B cell (primary cell): ENCODE results near the gene PPARD. TPM values are rescaled to one million over a fixed set of nuclear protein-coding genes. Genes with fewer than 3 reads are reported as not detected.

Source experiments
- ATAC-seq: fragments of 200-7000 bp; cut with Tn5 transposase; one replicate; pipeline ENCODE4 v1.10.0; 2021; ENCODE audit warnings: low read depth, mild to moderate bottlenecking, moderate number of reproducible peaks, moderate library complexity
- CTCF ChIA-PET: fragments of 350-600 bp; sonication (Branson Sonifier 250); formaldehyde crosslinking; loops from one replicate; lab custom pipeline; 2021; ENCODE audit warnings: antibody characterized with exemption, inconsistent platforms; lab: Charles Lee
- POLR2A ChIA-PET: fragments of 350-600 bp; sonication (Branson Sonifier 250); formaldehyde crosslinking; loops from one replicate; lab custom pipeline; 2021; ENCODE audit warnings: antibody characterized with exemption; lab: Charles Lee
- DNase-seq: peaks from one replicate; pipeline ENCODE4 v3.0.0; 2013
- H2AFZ ChIP-seq: 2 replicates; pipeline ENCODE4 v1.6.1; 2012; ENCODE audit warnings: mild to moderate bottlenecking, low read depth, low read length; ENCODE audit not compliant: insufficient read depth, poor library complexity, severe bottlenecking
- H3K27ac ChIP-seq, 2 donors: 1 replicate in 1 of 2; 2 replicates in 1 of 2; pipeline ENCODE4 v1.5.1; 2012 to 2013; ENCODE audit warnings: low read length in 2 of 2, mild to moderate bottlenecking in 2 of 2, moderate library complexity in 1 of 2
- H3K27me3 ChIP-seq, 4 experiments: fragments of 200-600 bp in 1 of 4; sonication (generic) in 1 of 4; replicated peaks in 1 of 4; 1 replicate in 2 of 4; 2 replicates in 2 of 4; pipeline versions ENCODE4 v1.6.1 to v1.7.0; 2013 to 2016; ENCODE audit warnings: low read length in 3 of 4, mild to moderate bottlenecking in 2 of 4, mixed read lengths in 1 of 4, moderate library complexity in 1 of 4; ENCODE audit not compliant: insufficient read depth in 4 of 4, control insufficient read depth in 3 of 4; ENCODE audit errors: control extremely low read depth in 1 of 4
- H3K36me3 ChIP-seq, 2 experiments: replicated peaks in 1 of 2; 1 replicate in 1 of 2; 2 replicates in 1 of 2; pipeline versions ENCODE4 v1.6.1 to v1.7.1; 2013; ENCODE audit warnings: low read length in 1 of 2; ENCODE audit not compliant: insufficient read depth in 2 of 2, control insufficient read depth in 1 of 2; ENCODE audit errors: control extremely low read depth in 1 of 2, extremely low read depth in 1 of 2
- H3K4me1 ChIP-seq, 2 donors: fragments of 200-600 bp in 1 of 2; sonication (generic) in 1 of 2; 1 replicate in 1 of 2; 2 replicates in 1 of 2; pipeline versions ENCODE4 v1.5.1 to v1.6.1; 2013 to 2017; ENCODE audit warnings: low read length in 2 of 2; ENCODE audit not compliant: control insufficient read depth in 2 of 2, insufficient read depth in 2 of 2
- H3K4me2 ChIP-seq: replicated peaks from 2 replicates; pipeline ENCODE3; 2012; ENCODE audit warnings: mild to moderate bottlenecking, low read depth, low read length; ENCODE audit not compliant: poor library complexity, severe bottlenecking
- H3K4me3 ChIP-seq, 5 experiments: fragments of 200-600 bp in 1 of 5; sonication (generic) in 1 of 5; 1 replicate in 3 of 5; 2 replicates in 2 of 5; pipeline versions ENCODE4 v1.5.1 to v1.7.0; 2011 to 2016; ENCODE audit warnings: low read length in 4 of 5, mild to moderate bottlenecking in 4 of 5, low read depth in 2 of 5, control low read depth in 1 of 5, moderate library complexity in 1 of 5; ENCODE audit not compliant: insufficient read depth in 1 of 5; ENCODE audit errors: control extremely low read depth in 1 of 5, extremely low read depth in 1 of 5
- H3K79me2 ChIP-seq: fragments of 200-600 bp; sonication (generic); one replicate; pipeline ENCODE4 v1.6.0; 2016; ENCODE audit warnings: low read length; ENCODE audit not compliant: control insufficient read depth, insufficient read depth
- H3K9ac ChIP-seq: fragments of 200-600 bp; sonication (generic); 2 replicates; pipeline ENCODE4 v1.6.1; 2017; ENCODE audit warnings: mild to moderate bottlenecking, low read length, moderate library complexity
- H3K9me3 ChIP-seq, 3 donors: one replicate each; pipeline versions ENCODE4 v1.6.1 to v1.7.1; 2013; ENCODE audit warnings: low read length in 2 of 3; ENCODE audit not compliant: control insufficient read depth in 2 of 3, insufficient read depth in 1 of 3; ENCODE audit errors: control extremely low read depth in 1 of 3
- H4K20me1 ChIP-seq: 2 replicates; pipeline ENCODE4 v1.6.0; 2012; ENCODE audit warnings: mild to moderate bottlenecking, low read length; ENCODE audit not compliant: insufficient read depth, control insufficient read depth, poor library complexity, severe bottlenecking
- H3K27ac Mint-ChIP-seq: one replicate; pipeline ENCODE4 v1.8.0; 2021; ENCODE audit warnings: mixed read lengths
- H3K27me3 Mint-ChIP-seq: one replicate; pipeline ENCODE4 v1.8.0; 2021; ENCODE audit warnings: mixed read lengths
- H3K4me1 Mint-ChIP-seq: one replicate; pipeline ENCODE4 v1.8.0; 2021; ENCODE audit warnings: mixed read lengths
- H3K4me3 Mint-ChIP-seq: one replicate; pipeline ENCODE4 v1.8.0; 2021; ENCODE audit warnings: mixed read lengths
- H3K9me3 Mint-ChIP-seq: one replicate; pipeline ENCODE4 v1.8.0; 2022; ENCODE audit warnings: mixed read lengths; ENCODE audit not compliant: insufficient read depth
- EZH2 ChIP-seq: IDR thresholded peaks from 2 replicates; pipeline ENCODE4 v1.6.1; 2012; ENCODE audit warnings: borderline replicate concordance, low read depth, mild to moderate bottlenecking, moderate library complexity, low read length; ENCODE audit not compliant: insufficient read depth, poor library complexity, severe bottlenecking
- WGBS: methylation state at CpG from one replicate; pipeline ENCODE4 v1.1.5; 2013; ENCODE audit warnings: missing lambda C conversion rate; ENCODE audit not compliant: insufficient coverage; 5-methylcytosine and 5-hydroxymethylcytosine counted together
- intact Hi-C: fragments of 100-400 bp; cut with micrococcal nuclease; formaldehyde crosslinking; loops from one replicate; pipeline ENCODE4 v1.10.0; 2022
- polyA plus RNA-seq: library from polyadenylated mRNA; depleted of rRNA; stranded (reverse); fragments of >200 nt; gene quantifications from 2 replicates; pipeline ENCODE4 v1.2.3, GENCODE V29; 2012
- total RNA-seq, 2 donors: library from RNA; stranded (reverse); fragments of 120-200 nt in 1 of 2; gene quantifications; 1 replicate in 1 of 2; 2 replicates in 1 of 2; pipeline versions ENCODE4 v1.2.3 to v1.2.4, GENCODE V29; 2013 to 2022
- TF ChIP-seq, protein P1 (sequence below): fragments of 200-600 bp; IDR thresholded peaks from one replicate; pipeline ENCODE4 v1.8.0; 2022; ENCODE audit warnings: antibody characterized with exemption, mild to moderate bottlenecking

PPARD gene
- total and polyA plus RNA-seq, 2 donors (not counting 1 experiment from before 2014, with no cell fraction given): 37.9 to 38.9 TPM

DNA sequence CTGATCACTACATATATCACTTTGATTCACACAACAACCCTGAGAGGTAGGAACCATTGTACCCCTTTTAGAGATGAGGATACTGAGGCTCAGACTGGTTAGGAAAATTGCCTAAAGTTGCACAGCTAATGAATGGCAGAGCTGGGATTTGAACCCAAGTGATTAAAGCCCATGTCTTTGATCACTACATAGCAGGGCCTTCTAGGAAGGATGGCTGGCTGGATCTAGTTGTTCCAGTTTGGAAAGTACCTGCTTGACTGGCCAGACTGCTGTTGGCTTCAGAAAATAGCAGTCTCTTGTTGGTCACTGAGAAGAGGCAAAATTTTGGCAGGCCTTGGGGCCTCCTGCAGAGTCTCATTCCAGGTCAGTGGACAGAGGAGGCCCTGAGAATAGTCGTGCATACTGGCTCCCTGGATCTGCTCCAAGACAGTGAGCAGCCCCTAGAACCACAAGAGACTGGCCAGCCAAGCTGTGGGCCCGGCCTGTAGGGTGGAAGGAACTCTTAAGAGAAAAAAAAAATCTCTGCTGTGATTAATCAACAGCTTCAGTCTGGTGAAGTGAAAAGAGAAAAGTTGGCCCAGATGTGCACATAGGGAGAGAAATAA lies 17.5 kb downstream of the PPARD start:
- Mint-ChIP-seq H3K27ac (no peak overlapping the region), H3K9me3 (no peaks in the 10 kb centered on the region), H3K4me3 (no peak overlapping the region), H3K27me3 (no peaks in the 10 kb centered on the region), H3K4me1 (peaks cover 56% of the 10 kb centered on the region)
- ATAC-seq: no peak
- ChIA-PET CTCF (no interaction called here), POLR2A (no interaction called here)
- Histone ChIP-seq H3K27me3 (no peaks in the 10 kb centered on the region), H3K9me3 (no peaks in the 10 kb centered on the region), H3K9ac (no peak overlapping the region), H4K20me1 (peaks cover 74% of the 10 kb centered on the region), H3K4me2 (no peak overlapping the region), H3K4me1 (peaks cover 0 to 12% of the 10 kb centered on the region in 2 donors), H3K4me3 (no peak overlapping the region), H3K36me3 (peaks cover 2 to 34% of the 10 kb centered on the region in 2 experiments), H2AFZ (no peak overlapping the region), H3K27ac (no peak overlapping the region), H3K79me2 (peaks cover 88% of the 10 kb centered on the region)
- TF ChIP-seq EZH2: no peak
- TF ChIP-seq, protein P1, sequence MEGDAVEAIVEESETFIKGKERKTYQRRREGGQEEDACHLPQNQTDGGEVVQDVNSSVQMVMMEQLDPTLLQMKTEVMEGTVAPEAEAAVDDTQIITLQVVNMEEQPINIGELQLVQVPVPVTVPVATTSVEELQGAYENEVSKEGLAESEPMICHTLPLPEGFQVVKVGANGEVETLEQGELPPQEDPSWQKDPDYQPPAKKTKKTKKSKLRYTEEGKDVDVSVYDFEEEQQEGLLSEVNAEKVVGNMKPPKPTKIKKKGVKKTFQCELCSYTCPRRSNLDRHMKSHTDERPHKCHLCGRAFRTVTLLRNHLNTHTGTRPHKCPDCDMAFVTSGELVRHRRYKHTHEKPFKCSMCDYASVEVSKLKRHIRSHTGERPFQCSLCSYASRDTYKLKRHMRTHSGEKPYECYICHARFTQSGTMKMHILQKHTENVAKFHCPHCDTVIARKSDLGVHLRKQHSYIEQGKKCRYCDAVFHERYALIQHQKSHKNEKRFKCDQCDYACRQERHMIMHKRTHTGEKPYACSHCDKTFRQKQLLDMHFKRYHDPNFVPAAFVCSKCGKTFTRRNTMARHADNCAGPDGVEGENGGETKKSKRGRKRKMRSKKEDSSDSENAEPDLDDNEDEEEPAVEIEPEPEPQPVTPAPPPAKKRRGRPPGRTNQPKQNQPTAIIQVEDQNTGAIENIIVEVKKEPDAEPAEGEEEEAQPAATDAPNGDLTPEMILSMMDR: no peak
- intact Hi-C loops: no loop called here
- WGBS: 67% methylated on average over 1 of the region's 2 CpGs
- no peak for DNase-seq

- Histone ChIP-seq H3K27ac (no peak overlapping the region), H2AFZ (no peak overlapping the region), H3K4me3 (no peak overlapping the region), H3K4me1 (peaks cover 0 to 7% of the 10 kb centered on the region in 2 donors), H3K9ac (no peak overlapping the region), H3K79me2 (peaks cover 86% of the 10 kb centered on the region), H3K4me2 (no peak overlapping the region), H3K9me3 (no peaks in the 10 kb centered on the region), H3K36me3 (peaks cover 2 to 32% of the 10 kb centered on the region in 2 experiments), H4K20me1 (peaks cover 71% of the 10 kb centered on the region), H3K27me3 (no peaks in the 10 kb centered on the region)
- DNase-seq (no peak), ATAC-seq (no peak)
- Mint-ChIP-seq H3K9me3 (no peaks in the 10 kb centered on the region), H3K27me3 (no peaks in the 10 kb centered on the region), H3K4me3 (no peak overlapping the region), H3K4me1 (peaks cover 55% of the 10 kb centered on the region), H3K27ac (no peak overlapping the region)
- no peak for TF ChIP-seq EZH2
- TF ChIP-seq, protein P1: no peak
- intact Hi-C loops: no loop called here
- POLR2A ChIA-PET: no interaction called here
- CTCF ChIA-PET: interaction anchor here (1.2 to 1.3 kb wide), 2 partner anchors 89 to 101 kb away, joined by 3 read pairs; no protein-coding TSS in a partner anchor
- WGBS: 82% methylated on average over 5 of the region's 8 CpGs
Measured at GRCh38 chr6:35360349-35361138, 18.2 kb downstream of the PPARD start.
